SK-N-MC (cell line): Measurements from ENCODE around the gene ZIM2.

Experiments
- EZH2 ChIP-seq: fragments of 200-600 bp; sonication (generic); IDR thresholded peaks from one replicate; pipeline ENCODE4 v1.6.1; 2017; ENCODE audit warnings: antibody characterized with exemption
- FOXP2 ChIP-seq: optimal IDR thresholded peaks from 2 replicates; pipeline ENCODE3; 2011; ENCODE audit warnings: mild to moderate bottlenecking, moderate library complexity; ENCODE audit not compliant: insufficient read depth; ENCODE audit errors: extremely low read length, control extremely low read depth
- POLR2AphosphoS5 ChIP-seq: IDR thresholded peaks from 2 replicates; pipeline ENCODE4 v1.6.1; 2012; ENCODE audit warnings: mild to moderate bottlenecking, low read depth, low read length, borderline replicate concordance

DNA sequence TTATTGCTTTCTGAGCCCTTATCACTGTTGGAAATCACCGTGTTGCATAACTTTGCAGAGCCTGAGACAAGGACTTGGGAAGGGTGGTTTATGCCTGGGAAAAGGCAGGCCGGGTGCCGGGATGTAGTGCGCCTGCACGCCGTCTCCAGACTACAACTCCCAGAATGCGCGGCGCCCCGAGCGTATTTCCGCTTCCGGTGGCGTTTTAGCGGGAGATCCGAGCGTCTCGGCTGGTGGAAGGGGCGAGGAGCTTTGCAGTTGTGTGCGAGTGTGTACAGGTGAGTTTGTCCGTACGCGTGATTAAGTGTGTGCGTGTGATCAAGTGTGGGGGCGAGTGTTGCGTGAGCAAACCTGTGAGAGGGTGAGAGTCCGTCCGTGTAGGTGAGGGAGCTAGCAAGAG, 75.4 kb downstream of the ZIM2 start:
- TF ChIP-seq EZH2 (no peak), POLR2AphosphoS5 (no peak), FOXP2 (no peak)
